ENCODE data around the gene SRSF7.
"Not testable (repeated sequence)": the region's sequence is repeated elsewhere in the genome, so short reads cannot be mapped to it uniquely, and the experiment has no call there.

Gene SRSF7

DNA sequence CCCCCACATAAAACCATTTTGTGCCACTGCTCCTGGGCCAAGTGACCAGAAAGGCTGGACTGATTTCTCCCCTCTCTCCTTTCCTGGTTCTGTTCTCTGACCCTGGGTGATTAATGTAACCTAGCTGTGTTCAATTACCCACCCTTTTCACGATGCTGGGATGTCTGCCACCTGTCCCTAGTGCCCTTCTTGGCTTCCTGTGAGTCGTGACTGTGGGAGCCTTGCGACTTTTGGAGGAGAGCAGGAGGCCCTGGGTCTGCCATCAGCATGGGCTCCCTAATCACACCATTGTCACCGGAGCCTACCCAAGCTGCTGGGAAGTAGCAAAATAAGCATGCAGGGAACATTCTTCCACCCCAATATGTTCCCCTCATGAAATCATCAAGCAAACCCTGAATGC lies 38.3 kb downstream of the SRSF7 start:
- H3K27me3 ChIP-seq: no peaks in the 10 kb centered on the region
- no peaks in the 10 kb centered on the region for H3K9me3 ChIP-seq
- no peaks in the 10 kb centered on the region for H3K4me1 ChIP-seq
- H3K36me3 ChIP-seq: no peaks in the 10 kb centered on the region; the same call in 1 of the 2 replicates
- TF ChIP-seq CTCF (IDR thresholded peaks at IDR 0.05; ENCODE audit: low read depth, low read length): no peak
- no peak for DNase-seq
- H3K4me3 ChIP-seq (ENCODE audit: low read depth, low read length): no peak overlapping the region

GRCh38 chr2:38712413-38712812 lies 38.7 kb downstream of the SRSF7 start:
- no peaks in the 10 kb centered on the region for H3K4me1 ChIP-seq
- no peak overlapping the region for H3K4me3 ChIP-seq (ENCODE audit: low read depth, low read length)
- no peaks in the 10 kb centered on the region for H3K9me3 ChIP-seq
- H3K36me3 ChIP-seq: no peaks in the 10 kb centered on the region; the same call in 1 of the 2 replicates
- no peak for TF ChIP-seq CTCF (IDR thresholded peaks at IDR 0.05; ENCODE audit: low read depth, low read length)
- no peak for DNase-seq
- no peaks in the 10 kb centered on the region for H3K27me3 ChIP-seq

DNA sequence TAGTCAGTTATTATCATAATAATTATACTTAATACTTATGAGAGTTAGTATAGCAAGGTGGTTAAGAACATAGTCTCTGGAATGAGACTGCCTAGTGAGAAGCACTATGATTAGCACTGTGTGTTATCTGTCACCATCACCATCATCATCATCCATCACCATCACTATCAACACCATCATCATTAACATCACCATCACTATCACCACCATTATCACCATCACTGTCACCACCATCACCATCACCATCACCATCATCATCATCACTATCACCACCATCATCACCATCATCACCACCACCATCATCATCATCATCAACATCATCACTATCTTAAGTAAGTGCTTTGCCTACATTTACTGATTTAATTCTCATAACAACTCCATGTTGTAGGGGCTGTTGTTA lies 39.6 kb downstream of the SRSF7 start:
- no peaks in the 10 kb centered on the region for H3K4me1 ChIP-seq
- DNase-seq: no peak
- H3K36me3 ChIP-seq: no peaks in the 10 kb centered on the region; the same call in 1 of the 2 replicates
- no peaks in the 10 kb centered on the region for H3K27me3 ChIP-seq
- TF ChIP-seq CTCF (IDR thresholded peaks at IDR 0.05; ENCODE audit: low read depth, low read length): no peak
- H3K9me3 ChIP-seq: no peaks in the 10 kb centered on the region
- no peak overlapping the region for H3K4me3 ChIP-seq (ENCODE audit: low read depth, low read length)

DNA sequence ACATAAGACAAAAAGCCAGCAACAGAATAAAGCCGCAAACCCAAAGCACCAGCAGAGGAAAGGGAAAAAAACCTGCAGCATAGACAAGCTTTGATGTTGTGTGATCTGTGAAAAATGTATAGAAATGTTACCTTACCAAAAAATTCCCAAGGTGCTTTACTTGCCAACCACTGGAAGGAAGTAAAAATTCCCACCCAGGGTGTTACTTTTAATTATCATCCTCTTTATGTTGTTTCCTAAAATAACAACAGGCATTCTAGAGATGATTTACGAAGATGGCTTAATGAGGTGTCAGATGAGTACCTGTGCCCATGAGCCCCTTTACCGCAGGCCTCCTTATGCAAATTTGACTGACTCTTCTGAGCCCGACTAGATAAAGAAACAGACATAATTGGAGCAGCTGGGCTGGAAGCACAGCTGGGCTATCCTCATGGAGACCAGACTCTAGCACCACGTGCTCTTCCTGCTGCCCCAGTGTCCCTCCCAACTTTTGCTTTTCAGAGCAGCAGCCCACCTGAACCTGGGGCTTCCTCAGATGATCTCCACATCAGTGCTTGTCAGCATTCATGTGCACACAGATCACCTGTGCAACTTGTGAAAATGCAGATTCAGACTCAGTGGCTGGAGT lies 41.5 kb downstream of the SRSF7 start:
- no peak for DNase-seq

DNA sequence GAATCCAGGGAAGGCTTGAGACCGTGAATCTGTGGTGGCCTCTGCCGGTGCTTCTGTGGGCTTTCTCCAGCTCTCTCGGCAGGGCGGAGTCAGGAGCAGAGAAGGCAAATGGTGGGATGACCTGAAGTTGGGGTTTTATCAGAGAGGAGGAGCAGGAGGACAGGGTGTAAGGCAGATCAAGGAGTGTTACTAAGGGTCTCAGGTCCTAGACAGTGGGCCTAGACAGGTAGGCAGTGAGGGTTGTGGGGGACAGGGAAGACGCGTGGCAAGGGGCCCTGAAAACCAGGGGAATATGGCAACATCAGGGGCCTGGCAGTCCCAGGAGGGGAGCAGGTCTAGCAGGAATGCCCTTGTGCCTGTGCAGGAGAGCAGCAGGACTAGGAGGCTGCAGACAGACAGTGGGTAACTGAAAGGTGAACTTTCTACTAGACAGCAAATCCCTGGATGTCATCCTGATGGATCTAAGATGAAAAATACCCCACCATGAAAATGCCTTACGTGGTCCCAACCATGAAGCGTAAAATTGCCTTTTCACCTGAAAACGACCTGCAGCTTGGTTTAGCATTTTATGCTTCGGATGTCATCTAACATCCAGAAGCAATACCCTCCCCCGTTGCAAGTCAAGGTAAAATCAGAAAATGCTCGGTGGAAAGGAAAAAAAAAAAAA lies 42.1 kb downstream of the SRSF7 start:
- Histone ChIP-seq H3K36me3 (no peaks in the 10 kb centered on the region; the same call in 1 of the 2 replicates), H3K4me1 (no peaks in the 10 kb centered on the region), H3K4me3 (ENCODE audit: low read depth, low read length) (no peak overlapping the region), H3K9me3 (no peaks in the 10 kb centered on the region), H3K27me3 (no peaks in the 10 kb centered on the region)
- no peak for DNase-seq
- no peak for TF ChIP-seq CTCF (IDR thresholded peaks at IDR 0.05; ENCODE audit: low read depth, low read length)

More for the DNA sequence above, 41.5 kb downstream of the SRSF7 start:
- no peaks in the 10 kb centered on the region for H3K4me1 ChIP-seq
- H3K36me3 ChIP-seq: no peaks in the 10 kb centered on the region; the same call in 1 of the 2 replicates
- no peaks in the 10 kb centered on the region for H3K9me3 ChIP-seq
- H3K4me3 ChIP-seq (ENCODE audit: low read depth, low read length): no peak overlapping the region
- H3K27me3 ChIP-seq: no peaks in the 10 kb centered on the region
- TF ChIP-seq CTCF (IDR thresholded peaks at IDR 0.05; ENCODE audit: low read depth, low read length): no peak

DNA sequence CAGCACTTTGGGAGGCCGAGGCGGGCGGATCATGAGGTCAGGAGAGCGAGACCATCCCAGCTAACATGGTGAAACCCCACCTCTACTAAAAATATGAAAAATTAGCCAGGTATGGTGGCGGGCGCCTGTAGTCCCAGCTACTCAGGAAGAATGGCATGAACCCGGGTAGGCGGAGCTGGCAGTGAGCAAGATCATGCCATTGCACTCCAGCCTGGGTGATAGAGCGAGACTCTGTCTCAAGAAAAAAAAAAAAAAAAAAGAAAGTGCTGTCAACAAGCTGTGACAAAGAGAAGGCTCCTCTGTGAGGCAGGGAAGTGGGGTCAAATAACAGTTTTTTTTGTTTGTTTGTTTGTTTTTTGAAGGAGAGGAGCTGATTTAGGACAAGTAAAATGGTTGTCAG lies 42.7 kb downstream of the SRSF7 start:
- H3K36me3 ChIP-seq: not testable (repeated sequence)

More for the DNA sequence above, 42.7 kb downstream of the SRSF7 start:
- H3K9me3 ChIP-seq; H3K4me1 ChIP-seq; H3K27me3 ChIP-seq; H3K4me3 ChIP-seq (ENCODE audit: low read depth, low read length); DNase-seq: not testable (repeated sequence)
